GM12874 (cell line): ENCODE measurements around the gene TBC1D4.

ENCODE experiments used
- CTCF ChIP-seq: IDR thresholded peaks from 2 replicates; pipeline ENCODE4 v1.5.1; 2011; ENCODE audit warnings: low read depth, mild to moderate bottlenecking, control low read depth, low read length, moderate library complexity; ENCODE audit not compliant: insufficient read depth

The TBC1D4 gene

GRCh38 chr13:75481176-75482069 is 546 bp downstream of the TBC1D4 start:
- no peak for TF ChIP-seq CTCF

GRCh38 chr13:75480671-75481175 is 1.2 kb downstream of the TBC1D4 start:
- no peak for TF ChIP-seq CTCF

- no peak for TF ChIP-seq CTCF
Measured at GRCh38 chr13:75479102-75479740, 2.7 kb downstream of the TBC1D4 start.

GRCh38 chr13:75478659-75479058 is 3.3 kb downstream of the TBC1D4 start:
- no peak for TF ChIP-seq CTCF

GRCh38 chr13:75474956-75475355 is 7.0 kb downstream of the TBC1D4 start:
- TF ChIP-seq CTCF, result no peak

GRCh38 chr13:75473468-75473867 is 8.5 kb downstream of the TBC1D4 start:
- TF ChIP-seq CTCF, result no peak

- TF ChIP-seq CTCF, result no peak
Measured at GRCh38 chr13:75470676-75471075, 11.3 kb downstream of the TBC1D4 start.
